ENCODE data around the gene KIAA1958.
"Not testable (repeated sequence)": the region's sequence is repeated elsewhere in the genome, so short reads cannot be mapped to it uniquely, and the experiment has no call there.

KIAA1958 gene

GRCh38 chr9:112665347-112665746 lies 178.7 kb downstream of the KIAA1958 start:
- no peak overlapping the region for H3K4me3 Mint-ChIP-seq
- TF ChIP-seq CTCF (IDR thresholded peaks at IDR 0.05; ENCODE audit: unreplicated experiment in 3 of 3) = no peak
- H3K9me3 Mint-ChIP-seq = no peaks in the 10 kb centered on the region
- peaks cover 3% of the 10 kb centered on the region for H3K36me3 Mint-ChIP-seq (ENCODE audit: low read depth)
- no peaks in the 10 kb centered on the region for H3K4me1 Mint-ChIP-seq
- no peak overlapping the region for H3K27ac Mint-ChIP-seq
- H3K27me3 Mint-ChIP-seq (ENCODE audit: low read depth) = no peaks in the 10 kb centered on the region

- H3K4me3 Mint-ChIP-seq = no peak overlapping the region
- H3K27ac Mint-ChIP-seq = no peak overlapping the region
- no peaks in the 10 kb centered on the region for H3K27me3 Mint-ChIP-seq (ENCODE audit: low read depth)
- H3K4me1 Mint-ChIP-seq = no peaks in the 10 kb centered on the region
- H3K9me3 Mint-ChIP-seq = peaks cover 9% of the 10 kb centered on the region
- H3K36me3 Mint-ChIP-seq (ENCODE audit: low read depth) = peaks cover 6% of the 10 kb centered on the region
- TF ChIP-seq CTCF (IDR thresholded peaks at IDR 0.05; ENCODE audit: unreplicated experiment in 3 of 3) = no peak
Measured at GRCh38 chr9:112669326-112669725, 182.7 kb downstream of the KIAA1958 start.

- peaks cover 6% of the 10 kb centered on the region for H3K36me3 Mint-ChIP-seq (ENCODE audit: low read depth)
- H3K4me1 Mint-ChIP-seq = no peaks in the 10 kb centered on the region
- H3K4me3 Mint-ChIP-seq = no peak overlapping the region
- no peaks in the 10 kb centered on the region for H3K27me3 Mint-ChIP-seq (ENCODE audit: low read depth)
- no peak for TF ChIP-seq CTCF (IDR thresholded peaks at IDR 0.05; ENCODE audit: unreplicated experiment in 3 of 3)
- peaks cover 9% of the 10 kb centered on the region for H3K9me3 Mint-ChIP-seq
- H3K27ac Mint-ChIP-seq = no peak overlapping the region
Measured at GRCh38 chr9:112670991-112671625, 184.5 kb downstream of the KIAA1958 start.

DNA sequence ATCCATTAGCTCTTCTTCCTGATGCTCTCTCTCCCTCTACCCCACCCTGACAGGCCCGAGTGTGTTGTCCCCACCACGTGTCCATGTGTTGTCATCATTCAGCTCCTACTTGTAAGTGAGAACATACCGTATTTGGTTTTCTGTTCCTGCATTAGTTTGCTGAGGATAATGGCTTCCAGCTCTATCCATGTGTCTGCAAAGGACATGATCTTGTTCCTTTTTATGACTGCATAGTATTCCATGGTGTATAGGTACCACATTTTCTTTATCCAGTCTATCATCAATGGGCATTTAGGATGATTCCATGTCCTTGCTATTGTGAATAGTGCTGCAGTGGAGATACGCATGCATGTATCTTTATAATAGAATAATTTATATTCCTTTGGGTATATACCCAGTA lies 186.6 kb downstream of the KIAA1958 start:
- peaks cover 14% of the 10 kb centered on the region for H3K36me3 Mint-ChIP-seq (ENCODE audit: low read depth)
- not testable (repeated sequence) for H3K4me1 Mint-ChIP-seq; H3K27me3 Mint-ChIP-seq (ENCODE audit: low read depth); H3K27ac Mint-ChIP-seq; H3K4me3 Mint-ChIP-seq
- peaks cover 18% of the 10 kb centered on the region for H3K9me3 Mint-ChIP-seq

- no peaks in the 10 kb centered on the region for H3K27me3 Mint-ChIP-seq (ENCODE audit: low read depth)
- peaks cover 20% of the 10 kb centered on the region for H3K36me3 Mint-ChIP-seq (ENCODE audit: low read depth)
- H3K9me3 Mint-ChIP-seq = peaks cover 33% of the 10 kb centered on the region
- TF ChIP-seq CTCF (IDR thresholded peaks at IDR 0.05; ENCODE audit: unreplicated experiment in 3 of 3) = no peak
- H3K4me1 Mint-ChIP-seq = no peaks in the 10 kb centered on the region
- H3K4me3 Mint-ChIP-seq = no peak overlapping the region
- no peak overlapping the region for H3K27ac Mint-ChIP-seq
Measured at GRCh38 chr9:112677040-112677439, 190.4 kb downstream of the KIAA1958 start.

- Mint-ChIP-seq H3K27me3 (ENCODE audit: low read depth) (no peaks in the 10 kb centered on the region), H3K9me3 (peaks cover 24% of the 10 kb centered on the region), H3K4me3 (no peak overlapping the region), H3K27ac (no peak overlapping the region), H3K4me1 (no peaks in the 10 kb centered on the region), H3K36me3 (ENCODE audit: low read depth) (peaks cover 34% of the 10 kb centered on the region)
- no peak for TF ChIP-seq CTCF (IDR thresholded peaks at IDR 0.05; ENCODE audit: unreplicated experiment in 3 of 3)
Measured at GRCh38 chr9:112680731-112681402, 194.2 kb downstream of the KIAA1958 start.

All from nephron (organoid).